Stimulated activated memory B cell treated with anti-CD40 and anti-IgM and Interleukin-4, amounts not matched to agents 10 μg/mL and 1 μg/mL and 100 μg/mL, for 72 hours (primary cell): Measurements from ENCODE around the gene CSRP3.

Experiments
- ATAC-seq: fragments of 150-1000 bp; cut with Tn5 transposase; 2 replicates; pipeline ENCODE4 v1.10.0; 2021
- H3K27ac Mint-ChIP-seq: one replicate; pipeline ENCODE4 v1.8.0; 2022; ENCODE audit warnings: mild to moderate bottlenecking, mixed read lengths
- H3K27me3 Mint-ChIP-seq: one replicate; pipeline ENCODE4 v1.8.0; 2022; ENCODE audit warnings: mixed read lengths
- H3K36me3 Mint-ChIP-seq: one replicate; pipeline ENCODE4 v1.8.0; 2022; ENCODE audit warnings: mixed read lengths
- H3K4me1 Mint-ChIP-seq: one replicate; pipeline ENCODE4 v1.8.0; 2022; ENCODE audit warnings: mixed read lengths
- H3K4me3 Mint-ChIP-seq: one replicate; pipeline ENCODE4 v1.8.0; 2022; ENCODE audit warnings: mild to moderate bottlenecking, moderate library complexity, mixed read lengths
- H3K9me3 Mint-ChIP-seq: one replicate; pipeline ENCODE4 v1.8.0; 2022; ENCODE audit warnings: mixed read lengths

CSRP3 gene

DNA sequence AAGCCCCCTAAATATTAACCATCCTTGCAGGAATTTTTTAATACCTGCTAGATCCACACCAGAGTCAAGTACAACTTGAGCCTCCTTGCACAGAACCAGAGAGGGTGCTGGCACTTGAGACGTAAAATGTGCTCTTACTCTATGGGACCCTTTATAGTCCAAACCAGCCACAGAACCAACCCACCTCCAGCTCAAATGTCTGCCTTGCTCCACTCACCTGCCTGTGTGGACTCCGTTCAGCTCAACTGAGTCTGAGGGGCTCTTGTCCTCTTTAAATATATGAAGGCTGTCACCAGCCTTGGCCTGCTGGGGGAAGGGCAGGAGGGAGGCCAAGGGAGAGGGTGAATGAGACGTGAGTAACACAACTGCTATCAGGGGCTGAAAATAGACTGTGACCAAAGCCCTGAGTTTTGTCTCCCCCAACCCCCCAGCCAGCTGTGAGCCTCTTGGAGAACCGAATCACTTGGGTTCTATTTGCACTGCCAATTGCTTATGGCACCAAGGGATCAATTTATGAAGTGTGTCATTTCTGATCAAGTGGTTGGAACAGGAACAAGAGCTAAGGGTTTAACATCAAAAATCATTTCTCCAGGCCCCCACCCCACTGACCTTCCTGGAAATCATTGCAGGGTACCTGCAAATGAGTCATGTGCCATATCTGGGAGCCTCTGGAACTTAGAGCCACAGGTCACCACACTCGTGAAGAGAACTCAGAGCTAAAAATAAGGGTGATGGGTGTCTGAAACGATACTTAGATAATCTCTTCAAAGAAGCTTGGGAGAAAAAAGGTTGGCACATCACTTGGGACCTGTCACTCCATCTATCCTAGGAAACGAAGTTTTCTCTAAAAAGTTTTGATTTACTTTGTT, at the start of gene CSRP3:
TSS of gene CSRP3 (minus strand) at position 247 of the 869 bp plus-strand sequence. CDS start 9,535 bp downstream, outside the sequence.
- ATAC-seq: no peak
- no peaks in the 10 kb centered on the region for H3K4me1 Mint-ChIP-seq
- H3K4me3 Mint-ChIP-seq: no peak within 1 kb of the TSS
- H3K27me3 Mint-ChIP-seq: peaks cover 33% of the 10 kb centered on the region
- H3K36me3 Mint-ChIP-seq: no peaks in the 10 kb centered on the region
- no peaks in the 10 kb centered on the region for H3K9me3 Mint-ChIP-seq
- no peak within 1 kb of the TSS for H3K27ac Mint-ChIP-seq

DNA sequence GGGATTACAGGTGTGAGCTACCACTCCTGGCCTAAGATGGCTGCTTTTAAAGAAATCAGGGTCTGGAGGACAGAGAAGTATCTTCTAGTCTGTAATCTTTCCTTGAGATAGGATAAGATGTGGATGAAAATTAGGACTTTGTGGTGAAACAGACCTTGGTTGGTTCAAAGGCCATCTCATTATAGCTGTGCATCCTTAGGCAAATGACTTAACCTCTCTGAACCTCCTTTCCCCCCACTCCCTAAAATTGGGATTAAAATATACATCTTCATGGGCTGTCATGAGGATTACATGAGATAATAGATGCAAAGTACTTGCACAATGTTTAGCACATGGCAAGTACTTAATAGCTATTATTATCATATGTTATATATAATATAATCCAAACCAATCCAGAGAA, 49.8 kb upstream of the CSRP3 start:
- Mint-ChIP-seq H3K27ac (no peak overlapping the region), H3K9me3 (peaks cover 10% of the 10 kb centered on the region), H3K4me1 (no peaks in the 10 kb centered on the region), H3K36me3 (no peaks in the 10 kb centered on the region), H3K4me3 (no peak overlapping the region), H3K27me3 (peaks cover 30% of the 10 kb centered on the region)
- no peak for ATAC-seq

DNA sequence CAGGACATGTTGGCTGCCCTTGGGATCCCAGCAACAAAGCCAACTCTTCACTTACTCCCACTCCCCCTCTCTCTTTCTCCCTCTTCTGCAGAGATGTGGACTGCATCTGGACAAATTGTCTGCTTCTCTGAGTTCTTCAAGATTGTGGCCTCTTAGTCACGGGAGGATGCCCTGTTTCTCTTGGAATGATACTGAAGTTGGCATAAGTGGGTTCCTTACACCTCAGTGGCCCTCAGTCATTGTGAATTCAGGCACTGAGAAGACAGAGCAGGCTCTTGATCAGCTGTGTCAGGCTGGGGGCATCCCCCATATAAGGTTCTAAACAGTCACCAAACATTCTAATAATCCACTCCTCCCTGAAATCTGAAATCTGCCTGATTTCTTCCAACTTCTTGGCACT, 45.0 kb upstream of the CSRP3 start:
- H3K4me1 Mint-ChIP-seq: peaks cover 13% of the 10 kb centered on the region
- no peaks in the 10 kb centered on the region for H3K36me3 Mint-ChIP-seq
- H3K27ac Mint-ChIP-seq: no peak overlapping the region
- ATAC-seq: no peak
- peaks cover 65% of the 10 kb centered on the region for H3K27me3 Mint-ChIP-seq
- no peak overlapping the region for H3K4me3 Mint-ChIP-seq
- H3K9me3 Mint-ChIP-seq: peaks cover 2% of the 10 kb centered on the region

DNA sequence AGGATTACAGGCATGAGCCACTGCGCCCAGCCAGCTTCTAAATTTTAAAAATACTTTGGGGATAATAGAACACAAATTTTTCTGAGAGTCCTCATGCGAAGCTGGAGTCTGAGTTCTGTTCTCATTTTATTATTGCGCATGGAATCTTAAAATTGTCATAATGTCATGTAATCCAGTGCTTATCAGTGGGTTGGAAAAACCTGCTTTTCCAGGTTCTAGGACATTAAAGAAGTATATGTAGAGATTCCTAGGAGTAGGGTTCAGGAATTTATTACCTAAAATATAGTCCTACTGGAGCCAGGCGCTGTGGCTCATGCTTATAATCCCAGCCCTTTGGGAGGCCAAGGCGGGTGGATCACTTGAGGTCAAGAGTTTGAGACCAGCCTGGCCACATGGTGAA, 43.6 kb upstream of the CSRP3 start:
- H3K27ac Mint-ChIP-seq: no peak overlapping the region
- H3K9me3 Mint-ChIP-seq: peaks cover 2% of the 10 kb centered on the region
- peaks cover 15% of the 10 kb centered on the region for H3K4me1 Mint-ChIP-seq
- no peak for ATAC-seq
- no peaks in the 10 kb centered on the region for H3K36me3 Mint-ChIP-seq
- no peak overlapping the region for H3K4me3 Mint-ChIP-seq
- peaks cover 75% of the 10 kb centered on the region for H3K27me3 Mint-ChIP-seq

DNA sequence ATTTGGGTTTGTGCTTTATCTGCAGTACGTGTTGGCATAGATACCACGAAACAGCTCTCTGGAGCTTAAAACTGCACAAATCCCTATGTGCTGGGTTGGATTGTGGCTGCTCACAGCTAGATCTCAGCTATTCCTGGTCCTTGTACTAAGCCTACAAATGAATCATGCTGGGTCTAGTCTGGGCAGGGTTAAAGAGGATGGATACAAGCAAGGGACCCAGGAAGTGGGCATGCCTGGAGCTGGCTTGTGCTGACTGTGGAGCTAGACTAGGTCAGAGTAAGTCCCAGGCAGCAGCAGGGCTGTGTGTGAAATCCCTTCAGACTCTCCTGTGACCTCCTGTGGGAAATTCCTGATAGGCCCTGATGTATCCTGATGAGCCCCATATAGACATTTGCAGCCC, 42.8 kb upstream of the CSRP3 start:
- H3K27me3 Mint-ChIP-seq: peaks cover 68% of the 10 kb centered on the region
- no peak for ATAC-seq
- H3K4me1 Mint-ChIP-seq: peaks cover 15% of the 10 kb centered on the region
- H3K9me3 Mint-ChIP-seq: peaks cover under 1% of the 10 kb centered on the region
- no peaks in the 10 kb centered on the region for H3K36me3 Mint-ChIP-seq
- no peak overlapping the region for H3K4me3 Mint-ChIP-seq
- H3K27ac Mint-ChIP-seq: no peak overlapping the region

DNA sequence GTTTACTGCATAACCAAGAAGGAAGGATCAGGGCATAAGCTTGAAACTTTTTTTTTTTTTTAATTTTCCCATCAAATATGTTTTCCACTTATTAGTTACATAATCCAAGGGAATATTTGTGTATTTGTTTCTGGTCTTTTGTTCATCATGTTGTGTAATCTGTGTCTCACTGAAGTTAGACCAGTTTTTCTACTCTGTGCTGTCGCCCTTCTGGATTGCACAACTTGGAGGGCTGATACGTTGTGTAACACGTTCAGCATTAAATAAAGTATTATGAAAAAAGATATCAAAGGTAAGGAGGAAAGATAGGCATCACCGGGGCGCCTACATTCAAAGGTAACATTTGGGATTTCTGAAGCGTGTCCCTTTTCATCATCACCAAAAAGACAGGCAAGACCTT, 42.3 kb upstream of the CSRP3 start:
- Mint-ChIP-seq H3K4me3 (no peak overlapping the region), H3K36me3 (no peaks in the 10 kb centered on the region), H3K9me3 (no peaks in the 10 kb centered on the region), H3K4me1 (peaks cover 15% of the 10 kb centered on the region), H3K27ac (no peak overlapping the region), H3K27me3 (peaks cover 64% of the 10 kb centered on the region)
- ATAC-seq: no peak

DNA sequence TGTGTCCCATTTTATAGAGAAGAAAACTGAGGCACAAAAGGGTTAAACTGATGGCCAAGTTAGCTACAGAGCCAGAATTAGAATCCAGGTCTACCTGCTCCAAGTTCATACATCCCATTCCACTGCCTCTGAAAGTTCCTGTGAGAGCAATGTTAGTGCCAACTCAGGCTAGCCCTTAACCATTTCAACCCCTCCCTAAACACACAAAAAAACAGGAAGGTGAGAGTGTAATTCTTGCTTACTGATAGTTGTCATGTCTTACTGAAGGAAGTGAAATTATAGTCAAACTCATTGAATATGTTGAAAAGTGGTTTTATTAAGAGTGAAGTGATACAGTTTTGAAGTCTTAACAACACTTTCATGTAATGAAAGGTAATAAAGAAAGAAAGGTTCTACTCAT, 41.8 kb upstream of the CSRP3 start:
- ATAC-seq: no peak
- peaks cover 64% of the 10 kb centered on the region for H3K27me3 Mint-ChIP-seq

DNA sequence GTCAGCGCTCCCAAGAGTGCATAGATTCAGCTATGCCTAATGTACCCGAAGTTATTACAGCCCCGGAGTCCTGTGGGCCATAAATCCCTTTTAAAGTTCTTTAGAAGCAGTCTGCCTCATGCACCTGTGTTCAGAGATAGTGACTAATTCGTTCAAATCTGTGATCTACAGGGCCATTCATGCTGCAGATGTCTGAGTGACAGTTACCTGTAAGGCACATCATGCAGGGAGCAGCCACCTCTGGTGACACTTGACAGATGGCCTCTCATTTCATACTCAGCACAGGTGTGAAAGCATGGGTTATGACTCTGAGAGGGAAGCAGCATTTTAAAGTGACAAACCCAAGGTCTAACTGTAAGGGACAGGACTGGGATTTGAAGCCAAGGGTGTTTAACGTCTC, 41.4 kb upstream of the CSRP3 start:
- ATAC-seq: no peak
- Mint-ChIP-seq H3K36me3 (no peaks in the 10 kb centered on the region), H3K9me3 (no peaks in the 10 kb centered on the region), H3K27ac (no peak overlapping the region), H3K4me1 (peaks cover 15% of the 10 kb centered on the region), H3K27me3 (peaks cover 61% of the 10 kb centered on the region), H3K4me3 (no peak overlapping the region)

More for the DNA sequence above, 41.8 kb upstream of the CSRP3 start:
- no peak overlapping the region for H3K4me3 Mint-ChIP-seq
- H3K27ac Mint-ChIP-seq: no peak overlapping the region
- no peaks in the 10 kb centered on the region for H3K9me3 Mint-ChIP-seq
- no peaks in the 10 kb centered on the region for H3K36me3 Mint-ChIP-seq
- peaks cover 15% of the 10 kb centered on the region for H3K4me1 Mint-ChIP-seq

DNA sequence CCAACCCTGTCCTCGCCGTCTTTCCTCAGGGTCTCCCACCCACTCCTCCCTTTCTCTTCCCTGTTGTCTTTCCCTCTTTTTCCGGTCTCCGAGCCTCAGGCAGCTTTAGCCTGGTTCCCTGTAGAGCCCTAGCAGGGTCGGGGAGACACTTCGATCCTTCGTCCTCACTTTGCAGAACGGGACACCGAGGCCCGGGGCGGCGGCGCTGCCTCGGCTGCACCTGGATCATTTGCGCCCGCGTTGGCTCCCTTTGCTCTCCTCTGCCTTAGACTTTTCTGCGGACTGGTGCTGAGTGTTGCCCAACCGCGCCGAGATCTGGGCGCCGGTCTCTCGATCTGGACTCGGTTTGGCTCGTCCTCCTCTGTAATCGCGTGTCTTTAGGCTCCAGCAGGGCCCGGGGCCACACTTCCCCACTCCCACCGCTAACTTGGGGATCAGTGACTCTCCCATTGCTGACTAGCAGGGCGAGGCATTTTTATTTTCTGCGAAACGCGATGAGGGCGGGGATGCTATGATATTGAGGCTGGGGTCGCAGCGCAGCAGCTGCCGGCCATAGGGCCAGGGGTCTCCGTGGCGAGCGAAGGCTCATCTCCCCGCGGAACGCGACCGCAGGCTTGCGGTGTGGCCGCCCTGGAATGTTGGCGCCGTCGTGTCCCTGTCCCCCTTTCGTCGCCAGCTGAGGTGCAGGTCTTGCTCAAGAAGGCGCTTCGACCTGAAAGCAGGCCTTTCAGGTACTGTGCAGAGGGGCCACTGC, 40.6 kb upstream of the CSRP3 start:
- Mint-ChIP-seq H3K4me1 (peaks cover 15% of the 10 kb centered on the region), H3K27ac (no peak overlapping the region), H3K9me3 (no peaks in the 10 kb centered on the region), H3K4me3 (peak overlapping the region; percentile 86), H3K36me3 (no peaks in the 10 kb centered on the region), H3K27me3 (peaks cover 53% of the 10 kb centered on the region)
- ATAC-seq: no peak

DNA sequence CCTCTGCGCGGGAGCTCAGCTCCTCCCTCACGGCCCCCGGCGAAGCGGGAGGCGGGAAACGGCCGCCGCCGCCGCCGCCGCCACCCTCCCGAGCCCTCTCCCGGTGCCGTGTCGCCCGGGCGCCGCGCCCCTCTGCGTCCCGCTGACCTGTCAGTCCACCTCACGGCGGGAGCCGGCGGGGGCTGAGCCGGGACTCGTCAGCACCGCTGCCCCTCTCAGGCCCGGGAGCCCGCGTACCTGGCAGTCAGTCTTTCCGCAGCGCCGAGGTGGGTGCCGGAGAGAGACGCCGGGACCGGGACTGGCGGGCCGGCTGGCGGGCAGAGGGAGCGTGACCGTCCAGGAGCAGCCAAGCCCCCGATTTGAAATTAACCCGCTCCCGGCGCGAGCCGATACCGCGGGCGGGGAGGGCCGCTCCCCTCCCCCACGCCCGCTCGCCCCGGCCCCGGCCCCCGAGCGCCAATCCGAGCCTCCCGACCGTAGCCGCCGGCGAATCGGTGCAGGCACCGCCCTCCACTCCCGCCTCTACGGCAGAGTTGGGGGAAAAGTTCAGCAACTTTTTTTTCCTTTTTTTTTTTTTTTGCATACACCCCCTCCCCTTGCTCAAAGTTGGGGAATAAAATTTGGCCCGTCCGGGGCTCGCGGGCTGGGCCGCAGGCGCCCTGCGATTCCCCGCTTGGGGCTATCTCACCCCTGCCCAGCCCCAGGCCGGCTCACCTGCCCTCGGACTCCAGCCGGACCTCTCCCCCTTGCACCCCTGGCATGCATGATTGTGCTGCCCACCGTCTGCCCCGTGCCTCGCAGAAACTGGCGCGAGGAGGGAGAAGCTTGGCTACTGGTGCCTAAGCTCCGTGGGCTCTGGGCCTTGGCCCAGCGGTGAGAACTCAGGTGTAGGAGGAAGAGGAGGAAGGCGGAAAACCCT, 39.7 kb upstream of the CSRP3 start:
- H3K27ac Mint-ChIP-seq: no peak overlapping the region
- peaks cover 15% of the 10 kb centered on the region for H3K4me1 Mint-ChIP-seq
- ATAC-seq: peak; percentile 52
- H3K27me3 Mint-ChIP-seq: peaks cover 45% of the 10 kb centered on the region
- no peaks in the 10 kb centered on the region for H3K9me3 Mint-ChIP-seq
- no peaks in the 10 kb centered on the region for H3K36me3 Mint-ChIP-seq
- H3K4me3 Mint-ChIP-seq: peak overlapping the region; percentile 86

DNA sequence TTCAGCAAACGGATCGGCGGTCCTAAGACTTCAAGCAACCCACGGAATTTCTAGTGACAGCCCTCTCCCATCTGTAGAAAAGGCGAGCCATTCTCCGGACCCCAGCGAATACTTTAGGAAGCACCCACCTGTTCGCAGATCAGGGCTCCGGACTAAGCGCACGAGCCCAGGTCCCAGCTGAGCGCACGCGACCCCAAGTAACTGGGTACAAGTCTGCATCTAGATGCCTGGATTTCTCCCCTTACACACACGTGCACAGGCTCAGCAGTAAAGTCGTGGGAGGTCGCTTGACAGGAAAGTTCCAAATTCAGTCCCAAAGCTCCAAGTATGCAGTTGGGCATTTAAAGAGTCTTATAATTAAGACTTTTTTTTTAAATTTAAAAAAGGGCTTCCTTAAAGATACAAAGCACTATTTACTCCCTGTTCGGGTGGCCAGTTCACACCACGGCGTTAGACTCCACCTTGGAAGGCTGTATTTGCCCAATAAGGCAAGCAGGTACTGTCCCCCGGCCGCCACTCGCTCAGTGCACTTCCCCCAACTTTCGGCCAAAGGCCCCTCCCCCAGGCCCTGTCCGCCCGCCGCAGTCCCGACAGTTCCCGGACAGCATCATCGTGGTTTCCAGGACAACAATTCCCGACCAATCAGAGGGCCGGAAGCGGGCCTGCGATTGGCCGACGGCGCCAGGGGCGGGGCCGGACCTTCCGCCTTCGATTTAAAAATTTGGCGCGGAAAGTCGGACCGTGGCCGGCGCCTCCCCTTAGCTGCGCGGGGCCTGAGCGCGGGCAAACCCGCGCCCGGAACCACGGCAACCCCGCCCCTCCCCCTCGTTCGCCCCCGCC, 38.9 kb upstream of the CSRP3 start, which contains the start of gene E2F8:
TSS of gene E2F8 (minus strand) at position 526 of the 840 bp plus-strand sequence. CDS start 824 bp downstream, outside the sequence.
- Mint-ChIP-seq H3K27ac (no peak within 1 kb of the TSS), H3K36me3 (no peaks in the 10 kb centered on the region), H3K27me3 (peaks cover 45% of the 10 kb centered on the region), H3K9me3 (no peaks in the 10 kb centered on the region), H3K4me1 (peaks cover 15% of the 10 kb centered on the region), H3K4me3 (peak within 1 kb of the TSS; percentile 86)
- peak; percentile 95 for ATAC-seq

DNA sequence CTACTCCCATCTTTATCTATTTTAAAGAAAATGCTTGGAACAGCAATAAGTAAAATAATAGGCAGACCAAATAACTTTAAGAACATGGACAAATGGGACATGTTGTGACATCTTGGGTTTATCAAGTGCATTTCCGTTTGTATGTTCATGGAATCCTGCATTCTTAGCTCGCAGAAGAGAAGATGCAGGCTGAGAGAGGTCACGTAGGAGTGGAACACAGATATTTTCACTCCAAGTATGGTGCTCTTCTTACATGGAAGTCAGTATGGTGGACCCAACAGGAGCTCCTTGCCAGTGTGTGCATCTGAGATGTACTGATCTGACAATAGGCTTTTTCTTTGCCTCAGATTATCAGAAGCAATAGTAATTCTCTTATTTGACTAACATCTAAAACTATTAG, 37.3 kb upstream of the CSRP3 start:
- Mint-ChIP-seq H3K27ac (no peak overlapping the region), H3K36me3 (no peaks in the 10 kb centered on the region), H3K4me3 (no peak overlapping the region), H3K4me1 (peaks cover 15% of the 10 kb centered on the region), H3K9me3 (no peaks in the 10 kb centered on the region), H3K27me3 (peaks cover 37% of the 10 kb centered on the region)
- no peak for ATAC-seq

DNA sequence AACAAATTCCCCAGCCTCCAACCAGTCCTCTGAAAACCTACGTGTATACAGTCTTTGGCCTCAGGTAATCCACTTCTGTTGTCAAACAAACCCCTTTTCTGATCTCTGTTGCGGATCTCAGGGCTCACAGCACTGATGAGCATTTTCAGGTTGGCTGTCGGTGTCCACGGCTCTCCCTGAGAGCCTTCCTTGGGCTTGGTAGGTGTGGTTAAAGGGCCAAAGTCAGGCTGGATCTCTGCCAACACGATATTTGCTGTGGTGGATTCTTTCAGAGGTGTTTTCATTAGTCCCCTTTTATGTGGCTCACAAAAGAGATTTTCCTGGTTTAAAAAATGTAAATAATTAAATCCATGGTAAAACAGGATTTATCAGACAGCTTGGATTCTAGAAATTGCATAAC, 36.0 kb upstream of the CSRP3 start:
- peaks cover 29% of the 10 kb centered on the region for H3K27me3 Mint-ChIP-seq
- H3K9me3 Mint-ChIP-seq: no peaks in the 10 kb centered on the region
- no peak overlapping the region for H3K27ac Mint-ChIP-seq
- peaks cover 15% of the 10 kb centered on the region for H3K4me1 Mint-ChIP-seq
- ATAC-seq: no peak
- no peaks in the 10 kb centered on the region for H3K36me3 Mint-ChIP-seq
- H3K4me3 Mint-ChIP-seq: no peak overlapping the region

DNA sequence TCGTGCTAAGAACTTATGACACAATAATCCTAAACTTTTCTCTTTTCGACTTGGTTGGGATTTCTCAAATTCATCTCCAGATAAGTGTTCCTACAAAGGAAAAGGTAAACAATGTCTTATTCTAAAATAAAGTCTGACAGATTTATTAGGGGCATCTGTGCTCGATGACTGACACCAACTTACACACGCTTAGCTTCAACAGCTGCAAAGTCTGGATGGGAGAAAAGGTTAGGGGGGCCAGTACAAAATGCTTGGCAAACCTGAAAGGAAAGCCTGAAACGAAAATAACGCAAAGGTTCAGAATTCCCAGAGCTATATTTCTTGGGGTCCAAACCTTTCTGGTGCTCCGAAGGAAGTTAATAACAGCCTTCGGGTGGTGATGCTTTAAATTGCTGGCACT, 35.6 kb upstream of the CSRP3 start:
- Mint-ChIP-seq H3K27me3 (peaks cover 25% of the 10 kb centered on the region), H3K4me1 (peaks cover 13% of the 10 kb centered on the region), H3K27ac (no peak overlapping the region), H3K9me3 (no peaks in the 10 kb centered on the region), H3K36me3 (no peaks in the 10 kb centered on the region), H3K4me3 (no peak overlapping the region)
- ATAC-seq: no peak
